Activated T-cell treated with anti-CD3 and anti-CD28 coated beads, Interleukin-2, amount 50 U/mL, for 1 hour (primary cell): ENCODE measurements around the gene MED25.
A peak's percentile ranks its signal among the peaks of the same experiment; 100 is the strongest.

Experiments used
- DNase-seq: peaks from one replicate; pipeline ENCODE4 v3.0.0-alpha.2; 2020

Gene MED25

DNA sequence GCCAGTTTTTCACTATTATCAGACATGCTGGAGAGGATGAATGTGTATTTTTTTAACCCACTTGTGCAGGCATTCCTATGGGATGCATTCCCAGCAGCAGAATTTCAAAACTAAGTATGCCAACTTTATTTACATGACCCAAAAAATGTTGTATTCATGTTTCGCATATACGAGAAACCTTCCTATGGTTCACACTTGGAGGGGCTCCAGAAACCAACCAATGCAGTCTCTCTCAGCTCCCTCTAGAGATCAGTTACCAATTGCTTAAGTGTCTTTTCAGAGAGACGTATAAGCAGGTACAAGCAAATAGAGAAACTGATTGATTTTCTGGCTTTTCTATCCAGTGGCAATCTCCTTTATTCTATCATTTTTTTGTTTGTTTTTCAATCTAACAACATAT is 27.3 kb downstream of the MED25 start:
- no peak for DNase-seq

- DNase-seq = no peak
Measured at GRCh38 chr19:49846408-49846807, 28.3 kb downstream of the MED25 start.

- DNase-seq = no peak
Measured at GRCh38 chr19:49847731-49848696, 29.9 kb downstream of the MED25 start.

DNA sequence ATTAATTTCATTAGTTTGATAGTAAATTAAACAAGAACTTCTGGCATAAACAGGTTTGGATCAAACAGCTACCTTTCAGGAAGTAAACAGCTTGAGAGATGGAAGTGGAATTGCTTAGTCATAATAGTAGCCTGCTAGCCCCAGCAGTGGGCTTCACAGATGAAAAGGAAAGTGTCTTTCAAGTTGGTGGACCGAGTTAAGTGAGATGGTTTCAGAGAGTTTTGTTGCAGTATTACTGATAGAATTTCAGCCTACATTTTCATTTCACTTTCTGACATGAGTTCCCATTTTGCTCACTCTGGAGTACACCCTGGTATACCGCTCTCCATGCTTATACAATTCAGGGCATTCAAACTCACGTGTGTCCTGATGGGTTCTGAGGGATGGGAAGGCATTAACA is 30.8 kb downstream of the MED25 start:
- no peak for DNase-seq

GRCh38 chr19:49849433-49850220 is 31.5 kb downstream of the MED25 start:
- DNase-seq = no peak

DNA sequence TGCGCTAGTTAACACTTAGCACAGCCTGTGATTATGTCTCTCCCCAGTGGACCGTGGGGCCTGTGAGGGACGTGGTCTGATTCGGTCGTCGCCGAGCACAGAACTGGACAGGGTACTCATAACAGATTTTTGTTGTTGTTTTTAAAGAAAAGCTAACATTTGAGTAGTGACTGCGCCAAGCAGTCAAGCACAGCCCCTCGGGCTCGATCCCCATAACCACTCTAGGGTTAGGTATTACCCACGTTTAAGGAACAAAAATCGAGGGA is 32.1 kb downstream of the MED25 start:
- DNase-seq = no peak

DNA sequence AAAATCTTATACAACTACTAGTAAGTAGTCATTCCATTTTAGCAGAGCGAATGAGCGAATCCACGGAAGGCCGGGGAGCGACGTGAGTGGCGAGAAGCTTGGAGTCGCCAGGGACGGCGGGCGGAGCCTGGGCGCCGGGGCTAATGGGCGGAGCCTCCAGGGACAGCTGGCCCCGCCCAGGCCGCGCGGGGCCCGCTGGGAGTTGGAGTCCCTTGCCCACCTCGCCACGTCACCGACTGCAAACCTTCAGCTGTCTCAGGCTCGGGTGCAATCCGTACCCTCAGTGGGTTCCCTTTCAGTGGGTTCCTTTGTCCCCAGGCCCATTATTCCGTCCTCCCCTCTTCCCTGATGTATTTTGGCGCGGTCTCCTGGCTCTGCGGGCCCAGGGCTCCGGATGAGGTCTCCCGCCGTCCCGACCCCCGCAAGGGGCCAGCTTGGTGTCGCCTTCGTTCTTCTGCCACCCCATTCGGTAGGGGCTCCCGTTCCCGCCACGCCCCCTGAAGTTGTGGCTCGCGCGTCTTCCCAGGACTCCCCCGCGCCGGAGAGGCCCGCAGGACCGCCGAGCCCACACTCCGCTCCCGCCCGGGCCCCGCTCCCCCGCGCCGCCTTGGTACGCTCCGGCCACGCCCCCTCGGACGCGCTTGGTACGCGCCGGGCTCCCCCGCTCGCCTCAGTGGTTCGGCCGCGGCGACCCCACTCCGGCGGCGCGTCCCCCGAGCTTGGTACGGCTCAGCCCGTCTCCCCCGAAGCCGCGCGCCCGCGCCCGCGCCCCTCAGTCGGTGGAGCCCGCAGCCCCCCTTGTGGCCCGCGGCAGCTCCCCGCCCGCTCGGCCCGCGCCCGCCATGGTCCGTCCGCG is 32.6 kb downstream of the MED25 start, which contains the start of gene PTOV1:
PTOV1 (plus strand) TSS at position 673 of the 856 bp plus-strand sequence.
- DNase-seq = peak; percentile 90

GRCh38 chr19:49851456-49852259 is 33.6 kb downstream of the MED25 start:
- DNase-seq = peak; percentile 49

DNA sequence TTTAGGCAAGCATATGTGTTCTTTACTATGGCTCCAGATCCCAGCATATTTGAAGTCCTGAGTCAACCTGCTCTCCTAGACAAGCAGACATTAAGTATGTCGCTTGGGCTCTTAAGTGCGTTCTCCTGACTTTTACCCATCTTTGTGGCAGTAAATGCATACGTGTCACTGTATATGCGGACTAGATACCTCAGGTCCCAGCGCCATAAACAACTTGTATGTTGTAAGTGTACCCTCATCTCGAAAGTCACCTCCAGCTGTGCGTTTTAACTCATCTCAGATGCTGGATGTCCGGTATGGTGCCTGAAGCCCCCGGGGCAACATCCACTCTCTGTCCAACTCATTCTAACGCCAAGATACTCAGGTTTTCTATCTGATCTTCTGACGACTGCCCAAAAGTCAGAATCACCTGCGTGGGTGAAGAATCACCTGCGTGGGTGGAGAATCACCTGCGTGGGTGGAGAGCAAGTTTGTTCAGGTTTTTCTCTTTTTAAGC is 34.6 kb downstream of the MED25 start:
- DNase-seq = no peak

DNA sequence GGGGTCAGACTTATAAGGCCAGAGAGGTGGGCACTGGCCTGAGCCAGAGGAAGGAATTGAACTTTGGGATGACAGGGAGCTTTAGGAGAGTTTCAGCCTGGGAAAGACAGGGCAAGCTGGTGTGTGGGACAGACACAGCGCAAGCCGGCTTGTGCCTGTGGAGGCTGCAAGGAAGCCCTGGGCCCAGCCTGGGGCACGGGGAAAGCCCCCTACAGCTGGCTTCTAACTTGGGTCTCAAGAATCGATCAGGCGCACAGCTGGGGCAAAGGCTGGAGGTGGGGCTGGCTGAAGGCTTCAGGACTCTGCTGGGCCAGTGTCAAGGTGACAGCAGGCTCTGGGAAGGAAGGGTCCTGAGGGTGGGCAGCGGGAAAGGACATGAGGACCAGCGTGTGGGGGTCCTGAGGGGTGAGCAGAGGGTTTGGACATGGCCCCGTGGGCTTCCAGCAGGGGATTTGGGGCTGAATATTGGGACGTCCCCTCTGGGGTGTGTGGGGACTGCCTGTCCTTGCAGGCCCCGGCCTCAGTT is 35.8 kb downstream of the MED25 start:
- no peak for DNase-seq

DNA sequence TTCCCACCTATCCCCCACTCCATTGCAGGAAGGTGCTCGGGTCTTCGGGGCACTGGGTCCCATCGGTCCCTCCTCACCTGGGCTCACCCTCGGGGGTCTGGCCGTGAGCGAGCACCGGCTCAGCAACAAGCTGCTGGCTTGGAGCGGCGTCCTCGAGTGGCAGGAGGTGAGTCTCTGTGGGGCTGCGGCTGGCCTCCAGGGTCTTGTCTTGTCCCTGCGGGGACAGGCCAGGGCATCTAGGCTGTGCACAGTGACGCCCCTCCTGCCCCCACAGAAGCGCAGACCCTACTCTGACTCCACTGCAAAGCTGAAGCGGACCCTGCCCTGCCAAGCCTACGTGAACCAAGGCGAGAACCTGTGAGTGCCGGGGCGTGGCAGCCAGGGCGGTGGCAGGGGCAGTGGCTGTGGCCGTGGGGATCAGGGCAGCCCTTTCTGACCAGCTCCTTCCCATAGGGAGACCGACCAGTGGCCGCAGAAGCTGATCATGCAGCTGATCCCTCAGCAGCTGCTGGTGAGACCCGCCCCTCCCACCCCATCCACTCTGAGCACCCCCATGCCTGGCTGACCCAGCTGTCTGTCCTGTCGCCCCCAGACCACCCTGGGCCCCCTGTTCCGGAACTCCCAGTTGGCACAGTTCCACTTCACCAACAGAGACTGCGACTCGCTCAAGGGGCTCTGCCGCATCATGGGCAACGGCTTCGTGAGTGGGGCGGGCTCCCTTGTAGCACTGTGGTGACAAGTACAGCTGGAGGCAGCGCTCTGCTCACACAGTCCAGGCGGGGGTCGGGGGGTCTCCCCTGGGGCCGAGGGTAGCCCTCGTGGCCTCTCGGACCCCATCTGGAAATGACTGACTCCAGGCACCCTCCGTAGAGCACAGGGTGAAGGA is 36.5 kb downstream of the MED25 start:
- DNase-seq = no peak

DNA sequence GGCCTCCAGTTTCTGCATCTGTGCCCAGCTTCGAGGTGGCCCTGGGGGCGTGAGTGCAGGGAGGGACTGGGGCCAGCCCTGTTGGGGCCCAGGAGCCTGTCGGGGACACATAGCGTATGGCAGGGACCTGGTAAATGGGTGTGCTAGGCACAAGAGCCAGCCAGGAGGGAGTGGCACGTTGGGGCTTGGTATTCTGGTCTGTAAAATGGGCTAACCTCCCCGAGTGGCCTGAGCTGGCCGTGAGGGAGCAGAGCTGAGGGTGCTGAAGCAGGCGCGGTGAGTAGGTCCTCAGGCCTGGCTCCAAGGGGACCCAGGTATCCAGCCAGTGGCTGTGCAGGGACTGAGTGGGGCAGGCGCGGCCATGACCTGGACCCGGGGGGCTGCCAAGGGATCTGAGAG is 37.2 kb downstream of the MED25 start:
- DNase-seq = no peak

DNA sequence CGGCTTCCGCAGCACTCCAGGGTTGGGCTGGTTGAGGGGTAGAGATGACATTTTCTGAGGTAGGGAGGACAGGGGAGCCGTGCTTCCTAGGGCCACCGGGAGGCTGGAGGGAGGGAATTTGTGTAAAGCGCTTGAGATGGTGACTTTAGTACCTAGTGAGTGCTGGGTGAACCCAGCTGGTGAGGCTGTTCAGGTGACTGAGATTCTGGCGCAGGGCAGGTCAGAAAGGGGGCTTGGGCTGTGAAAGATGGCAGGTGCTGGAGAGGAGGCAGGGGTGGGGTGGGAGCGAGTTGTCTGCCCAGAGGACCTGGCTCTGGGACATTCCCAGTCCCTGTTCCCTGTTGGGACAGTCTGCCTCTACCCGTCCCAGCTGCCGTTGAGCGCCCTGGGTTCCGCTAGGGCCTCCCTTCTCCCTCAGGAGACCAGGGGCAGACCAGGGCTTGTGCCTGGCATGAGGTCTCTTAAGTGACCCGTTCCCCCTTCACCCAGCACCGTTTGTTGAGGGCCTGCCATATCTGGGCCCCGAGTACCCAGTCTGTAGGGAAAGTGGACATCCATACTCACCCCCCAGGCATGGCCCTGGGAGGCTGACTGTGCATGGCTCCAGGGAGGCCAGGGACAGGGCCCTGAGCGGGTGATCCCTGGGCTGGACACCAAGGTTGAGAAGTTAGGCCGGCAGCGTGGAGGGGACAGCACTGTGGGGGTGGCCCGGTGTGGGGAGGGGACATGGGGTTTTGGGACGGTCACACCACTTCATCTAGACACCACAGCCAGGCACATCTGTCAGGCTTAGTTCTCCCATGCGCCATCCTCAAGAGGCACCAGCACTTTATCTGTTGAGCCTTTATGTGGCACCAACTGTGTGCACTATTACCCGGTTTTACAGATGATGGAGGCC is 37.8 kb downstream of the MED25 start:
- no peak for DNase-seq

DNA sequence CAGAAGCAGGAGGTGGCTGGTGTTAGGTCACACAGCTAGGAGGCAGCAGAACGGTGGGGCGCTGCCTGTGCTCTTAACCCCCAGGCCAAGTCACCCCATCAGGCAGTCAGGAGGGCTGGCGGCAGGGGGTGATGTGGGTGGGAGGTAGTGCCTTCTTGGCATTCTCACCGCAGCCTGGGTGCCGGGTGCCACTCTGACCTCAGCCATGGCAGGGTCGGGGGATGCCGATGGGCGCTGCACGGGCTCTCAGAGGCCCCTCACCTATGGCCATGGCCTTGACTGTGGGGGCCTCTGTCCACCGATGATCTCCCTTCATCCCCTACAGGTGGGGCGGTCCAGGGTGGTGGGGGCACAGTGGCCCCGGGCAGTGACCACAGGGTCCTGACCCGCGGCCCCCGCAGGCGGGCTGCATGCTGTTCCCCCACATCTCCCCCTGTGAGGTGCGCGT is 38.5 kb downstream of the MED25 start:
- no peak for DNase-seq

- DNase-seq = no peak
Measured at GRCh38 chr19:49857061-49857837, 39.2 kb downstream of the MED25 start.

DNA sequence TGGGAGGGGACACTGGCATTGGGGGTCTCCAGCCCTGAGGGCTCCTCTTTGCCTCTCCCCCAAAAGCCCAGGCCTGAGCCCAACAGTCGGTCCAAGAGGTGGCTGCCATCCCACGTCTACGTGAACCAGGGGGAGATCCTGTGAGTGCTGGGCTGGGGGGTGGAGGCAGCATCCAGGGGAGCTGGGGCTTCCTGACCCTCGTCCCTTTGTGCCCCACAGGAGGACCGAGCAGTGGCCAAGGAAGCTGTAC is 39.7 kb downstream of the MED25 start:
- no peak for DNase-seq

DNA sequence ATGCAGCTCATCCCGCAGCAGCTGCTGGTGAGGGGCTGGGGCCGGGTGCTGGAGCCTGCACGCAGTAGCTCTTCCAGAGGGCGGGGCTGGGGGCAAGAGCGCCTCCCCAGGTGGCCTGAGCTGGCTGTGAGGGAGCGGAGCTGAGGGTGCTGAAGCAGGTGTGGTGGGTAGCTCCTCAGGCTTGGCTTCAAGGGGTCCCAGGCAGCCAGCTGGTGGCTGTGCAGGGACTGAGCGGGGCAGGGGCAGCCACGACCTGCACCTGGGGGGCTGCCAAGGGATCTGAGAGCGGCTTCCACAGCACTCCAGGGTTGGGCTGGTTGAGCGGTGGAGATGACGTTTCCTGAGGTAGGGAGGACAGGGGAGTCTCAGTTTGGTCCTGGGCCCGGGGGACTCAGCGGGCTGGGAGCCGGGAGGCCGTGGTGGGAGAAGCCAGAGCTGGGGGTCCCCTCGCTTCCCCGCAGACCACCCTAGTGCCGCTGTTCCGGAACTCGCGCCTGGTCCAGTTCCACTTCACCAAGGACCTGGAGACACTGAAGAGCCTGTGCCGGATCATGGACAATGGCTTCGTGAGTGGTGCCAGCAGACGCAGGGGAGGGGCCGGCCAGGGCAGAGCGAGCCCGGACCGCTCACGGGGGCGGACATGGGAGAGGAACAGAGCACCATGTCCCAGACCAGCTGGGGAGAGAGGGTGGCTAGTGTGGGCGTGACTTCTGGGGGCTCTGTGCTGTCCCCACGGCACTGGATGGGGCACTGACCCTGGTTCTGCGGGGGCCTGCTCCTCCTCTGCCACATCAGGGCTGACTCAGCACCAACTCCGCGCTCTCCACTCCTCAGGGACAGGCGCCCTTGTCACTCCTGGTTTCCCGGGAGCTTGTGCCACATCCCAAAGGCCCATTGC is 40.2 kb downstream of the MED25 start:
- DNase-seq = no peak
